NOMO-1 treated with dmso at 0.1 percent for 144 hours (cell line): ENCODE results near the gene FGF7.
"Not testable (repeated sequence)": the region's sequence is repeated elsewhere in the genome, so short reads cannot be mapped to it uniquely, and the experiment has no call there.

Experiments
- DNase-seq: peaks from one replicate; lab custom pipeline; 2025; ENCODE audit not compliant: unreplicated experiment; lab: John Stamatoyannopoulos, UW

FGF7 gene

DNA sequence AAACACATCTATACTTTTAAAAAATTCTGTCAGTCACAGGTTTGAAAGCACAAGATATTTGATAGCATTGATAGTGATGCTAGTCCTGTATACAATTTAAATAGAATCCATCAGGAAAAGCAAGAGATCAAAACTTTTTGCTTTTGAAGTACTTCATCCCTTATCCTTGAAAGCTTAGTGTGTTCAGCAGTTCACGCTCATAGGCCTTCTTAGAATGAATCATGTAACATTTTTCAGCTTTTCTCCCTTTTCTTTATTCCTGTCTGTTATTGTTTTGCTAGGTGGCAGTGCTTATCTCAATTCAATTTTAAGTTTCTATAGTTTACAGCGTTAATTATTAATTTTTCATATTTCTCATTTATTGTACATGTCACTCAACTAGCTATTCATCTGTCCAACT lies 69.1 kb downstream of the FGF7 start:
- DNase-seq: no peak

GRCh38 chr15:49492830-49493229 lies 69.8 kb downstream of the FGF7 start:
- no peak for DNase-seq

- no peak for DNase-seq
Measured at GRCh38 chr15:49494842-49495241, 71.8 kb downstream of the FGF7 start.

GRCh38 chr15:49495993-49496753 lies 73.1 kb downstream of the FGF7 start:
- no peak for DNase-seq

GRCh38 chr15:49501586-49501985 lies 78.5 kb downstream of the FGF7 start:
- DNase-seq: no peak

GRCh38 chr15:49506341-49506740 lies 83.3 kb downstream of the FGF7 start:
- DNase-seq: no peak

DNA sequence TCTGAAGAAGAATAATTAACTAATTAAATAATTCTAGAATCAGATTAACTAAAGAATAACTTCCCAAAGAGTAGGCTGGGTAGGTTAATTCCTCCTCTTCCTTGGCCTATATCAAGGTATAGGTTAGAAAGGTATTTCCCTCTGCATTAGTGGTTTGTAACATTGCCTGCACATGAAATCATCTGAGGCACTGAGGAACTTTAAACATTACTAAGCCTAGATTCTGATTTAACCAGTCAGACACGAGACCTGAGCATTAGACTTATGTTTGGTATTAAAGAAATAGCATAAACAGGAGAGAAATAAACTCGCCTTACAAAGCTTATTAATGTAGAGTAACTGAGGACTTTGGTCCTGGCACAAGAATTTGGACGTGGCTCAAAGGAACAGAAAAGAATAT lies 84.2 kb downstream of the FGF7 start:
- DNase-seq: no peak

GRCh38 chr15:49512739-49513138 lies 89.7 kb downstream of the FGF7 start:
- DNase-seq: not testable (repeated sequence)

GRCh38 chr15:49521802-49522201 lies 98.8 kb downstream of the FGF7 start:
- DNase-seq: peak; percentile 41

- no peak for DNase-seq
Measured at GRCh38 chr15:49528289-49528688, 105.2 kb downstream of the FGF7 start.

- no peak for DNase-seq
Measured at GRCh38 chr15:49530092-49530491, 107.0 kb downstream of the FGF7 start.
